G401.6 (cell line): ENCODE results near the gene GASK1B.

Experiments used
- FAIRE-seq: peaks from 2 replicates; lab custom pipeline; 2012; peaks lifted over from hg19 to GRCh38; lab: Jason Lieb, UNC

GASK1B gene

GRCh38 chr4:158134222-158134621 is 38.6 kb downstream of the GASK1B start:
- FAIRE-seq = no peak

GRCh38 chr4:158133551-158133950 is 39.3 kb downstream of the GASK1B start:
- FAIRE-seq = no peak

- no peak for FAIRE-seq
Measured at GRCh38 chr4:158131027-158131426, 41.8 kb downstream of the GASK1B start.

GRCh38 chr4:158130204-158130603 is 42.6 kb downstream of the GASK1B start:
- no peak for FAIRE-seq

- FAIRE-seq = no peak
Measured at GRCh38 chr4:158129694-158130093, 43.1 kb downstream of the GASK1B start.

GRCh38 chr4:158128540-158128939 is 44.3 kb downstream of the GASK1B start:
- FAIRE-seq = no peak

GRCh38 chr4:158125310-158125709 is 47.5 kb downstream of the GASK1B start:
- peak; percentile 6 for FAIRE-seq
